SK-N-SH (cell line): ENCODE measurements around the gene DNAH14. TPM values are rescaled to one million over a fixed set of nuclear protein-coding genes. Genes with fewer than 3 reads are reported as not detected.

Experiments used
- CTCF ChIA-PET: fragments of 300-600, 350-600 bp; formaldehyde crosslinking; extraction: SDS; loops from one replicate; lab custom pipeline; 2021; lab: Yijun Ruan, JAX
- POLR2A ChIA-PET: fragments of 350-600 bp; sonication (Branson Sonifier 250); formaldehyde crosslinking; extraction: SDS; loops from one replicate; lab custom pipeline; 2020; ENCODE audit warnings: antibody characterized with exemption, inconsistent platforms; lab: Yijun Ruan, JAX
- DNase-seq: peaks from one replicate; pipeline ENCODE4 v3.0.0; 2012
- H2AFZ ChIP-seq: fragments of 200-600 bp; sonication (generic); 2 replicates; pipeline ENCODE4 v1.8.1; 2016; ENCODE audit warnings: antibody characterized with exemption, mild to moderate bottlenecking, low read depth
- H3F3A ChIP-seq: fragments of 200-600 bp; sonication (generic); replicated peaks from 2 replicates; pipeline ENCODE3; 2016; ENCODE audit warnings: antibody characterized with exemption, mild to moderate bottlenecking; ENCODE audit not compliant: insufficient read depth
- H3K27ac ChIP-seq, 2 experiments: fragments of 200-500 bp in 1 of 2; fragments of 200-600 bp in 1 of 2; sonication (Bioruptor generic) in 1 of 2; sonication (generic), shearing (Covaris generic) in 1 of 2; 2 replicates each; pipeline versions ENCODE4 v1.5.1 to v1.6.1; 2014 to 2016; ENCODE audit warnings: low read depth in 2 of 2, inconsistent platforms in 1 of 2, low read length in 1 of 2, mild to moderate bottlenecking in 1 of 2, mixed read lengths in 1 of 2
- H3K27me3 ChIP-seq: fragments of 200-600 bp; sonication (generic), shearing (Covaris generic); 2 replicates; pipeline ENCODE4 v1.6.1; 2016; ENCODE audit warnings: mixed run types; ENCODE audit not compliant: insufficient read depth
- H3K36me3 ChIP-seq, 2 experiments: fragments of 200-500 bp in 1 of 2; fragments of 200-600 bp in 1 of 2; sonication (Bioruptor generic) in 1 of 2; sonication (generic) in 1 of 2; replicated peaks in 1 of 2; 2 replicates each; pipeline versions ENCODE3 to v1.5.1; 2014 to 2016; ENCODE audit warnings: low read length in 1 of 2, mild to moderate bottlenecking in 1 of 2; ENCODE audit not compliant: insufficient read depth in 2 of 2, control insufficient read depth in 1 of 2
- H3K4me1 ChIP-seq, 2 experiments: fragments of 200-500 bp in 1 of 2; fragments of 200-600 bp in 1 of 2; sonication (Bioruptor generic) in 1 of 2; sonication (generic), shearing (Covaris generic) in 1 of 2; 2 replicates each; pipeline versions ENCODE4 v1.5.1 to v1.6.1; 2014 to 2016; ENCODE audit warnings: low read depth in 1 of 2, low read length in 1 of 2, mixed run types in 1 of 2; ENCODE audit not compliant: insufficient read depth in 2 of 2, control insufficient read depth in 1 of 2
- H3K4me2 ChIP-seq: fragments of 200-600 bp; sonication (generic), shearing (Covaris generic); 2 replicates; pipeline ENCODE4 v1.6.1; 2017; ENCODE audit warnings: mixed run types
- H3K4me3 ChIP-seq, 2 experiments: fragments of 200-500 bp in 1 of 2; fragments of 200-600 bp in 1 of 2; sonication (Bioruptor generic) in 1 of 2; sonication (generic), shearing (Covaris generic) in 1 of 2; 2 replicates each; pipeline versions ENCODE4 v1.5.1 to v1.8.1; 2014 to 2016; ENCODE audit warnings: low read depth in 2 of 2, inconsistent platforms in 1 of 2, low read length in 1 of 2, mild to moderate bottlenecking in 1 of 2, mixed read lengths in 1 of 2, moderate library complexity in 1 of 2
- H3K79me2 ChIP-seq: fragments of 200-600 bp; sonication (generic); 2 replicates; pipeline ENCODE4 v1.8.1; 2017; ENCODE audit warnings: mild to moderate bottlenecking; ENCODE audit not compliant: insufficient read depth
- H3K9ac ChIP-seq: fragments of 200-600 bp; sonication (generic); 2 replicates; pipeline ENCODE4 v1.6.1; 2017; ENCODE audit warnings: mixed run types
- H3K9me2 ChIP-seq: fragments of 200-600 bp; sonication (generic); 2 replicates; pipeline ENCODE4 v1.6.1; 2017; ENCODE audit warnings: mixed run types
- H3K9me3 ChIP-seq: fragments of 200-600 bp; sonication (generic); 2 replicates; pipeline ENCODE4 v1.6.1; 2017; ENCODE audit warnings: mixed run types, mild to moderate bottlenecking, moderate library complexity
- H4K20me1 ChIP-seq: fragments of 200-600 bp; sonication (generic); 2 replicates; pipeline ENCODE4 v1.6.1; 2017; ENCODE audit warnings: mild to moderate bottlenecking, mixed run types; ENCODE audit not compliant: insufficient read depth
- FOXJ3 ChIP-seq: sonication (generic); formaldehyde crosslinking; IDR thresholded peaks from 2 replicates; pipeline ENCODE4 v1.5.1; 2020; ENCODE audit warnings: mild to moderate bottlenecking, missing genetic modification reagents
- FOXM1 ChIP-seq: IDR thresholded peaks from 2 replicates; pipeline ENCODE4 v1.4.0; 2012; ENCODE audit warnings: low read depth, mild to moderate bottlenecking
- GATA2 ChIP-seq: sonication (generic); formaldehyde crosslinking; IDR thresholded peaks from 2 replicates; pipeline ENCODE4 v1.5.0; 2020; ENCODE audit warnings: mild to moderate bottlenecking, missing genetic modification reagents
- MAX ChIP-seq: IDR thresholded peaks from 2 replicates; pipeline ENCODE4 v1.4.0; 2012; ENCODE audit warnings: low read depth
- MXI1 ChIP-seq: IDR thresholded peaks from 2 replicates; pipeline ENCODE4 v1.6.1; 2012; ENCODE audit warnings: mild to moderate bottlenecking, low read depth, low read length, improper control_type of control experiment
- WGBS: methylation state at CpG from one replicate; pipeline ENCODE4 v1.1.6; 2017; ENCODE audit warnings: low lambda C conversion rate; 5-methylcytosine and 5-hydroxymethylcytosine counted together
- polyA plus RNA-seq, 3 experiments: library from polyadenylated mRNA; depleted of rRNA; stranded (reverse); fragments of >200 nt; gene quantifications; 2 replicates each; pipeline ENCODE4 v1.2.3, GENCODE V29; 2012

The DNAH14 gene
- polyA plus RNA-seq, 1 of the 3 experiments (the other 2 are of a cell fraction) = 8.0 TPM

GRCh38 chr1:225426395-225427234 is 497.1 kb downstream of the DNAH14 start:
- Histone ChIP-seq H3K27ac (peak overlapping the region in 1 of 2 experiments; percentile 48; a peak in 2 of 4 replicates), H3K9me3 (no peaks in the 10 kb centered on the region), H3F3A (peaks cover 20% of the 10 kb centered on the region), H3K9me2 (no peaks in the 10 kb centered on the region), H3K79me2 (peaks cover 60% of the 10 kb centered on the region), H2AFZ (no peak overlapping the region; the same call in 1 of the 2 replicates), H3K27me3 (no peaks in the 10 kb centered on the region), H3K4me1 (peaks cover 40 to 44% of the 10 kb centered on the region in 2 experiments; a peak in 3 of 4 replicates), H4K20me1 (peaks cover 13% of the 10 kb centered on the region), H3K9ac (peak overlapping the region; percentile 76), H3K4me3 (peak overlapping the region; percentile 74 to 89), H3K4me2 (peak overlapping the region; percentile 91), H3K36me3 (peaks cover 5 to 7% of the 10 kb centered on the region in 2 experiments)
- peak; percentile 52 for DNase-seq
- ChIA-PET POLR2A (no interaction called here), CTCF (interaction anchor here (1.0 to 2.8 kb wide), 3 partner anchors 28 to 108 kb away, joined by 3 to 13 read pairs (median 4); no protein-coding TSS in a partner anchor)
- 8% methylated on average over 36 of the region's 36 CpGs for WGBS
- no peak for TF ChIP-seq FOXJ3 (CRISPR knock-in tag)
- 0 out of 2 replicates have a peak, but pooled peaks have one; percentile 32 for TF ChIP-seq GATA2 (CRISPR knock-in tag)
- TF ChIP-seq MXI1 = peak; percentile 60; the same call in 1 of the 2 replicates
- peak; percentile 69 for TF ChIP-seq MAX

- Histone ChIP-seq H3K9ac (peak within 1 kb of the TSS; percentile 76), H3K36me3 (no peaks in the 10 kb centered on the region), H3K4me1 (peaks cover 40 to 44% of the 10 kb centered on the region in 2 experiments; a peak in 3 of 4 replicates), H3K79me2 (peaks cover 54% of the 10 kb centered on the region), H3F3A (peaks cover 14% of the 10 kb centered on the region), H2AFZ (peak within 1 kb of the TSS; percentile 98), H3K4me3 (peak within 1 kb of the TSS; percentile 74 to 89), H3K27me3 (no peaks in the 10 kb centered on the region), H3K27ac (peak within 1 kb of the TSS; percentile 72 to 97), H4K20me1 (peaks cover 13% of the 10 kb centered on the region), H3K4me2 (peak within 1 kb of the TSS; percentile 91), H3K9me2 (no peaks in the 10 kb centered on the region), H3K9me3 (no peaks in the 10 kb centered on the region)
- ChIA-PET POLR2A (interaction anchor here (0.6 kb wide), 1 partner anchor 22 kb away, joined by 3 read pairs; no protein-coding TSS in a partner anchor), CTCF (interaction anchor here (1.1 to 2.8 kb wide), 2 partner anchors 48 to 90 kb away, joined by 3 to 13 read pairs; no protein-coding TSS in a partner anchor)
- 0% methylated on average over 7 of the region's 94 CpGs for WGBS
- no peak for TF ChIP-seq FOXM1
- TF ChIP-seq MXI1 = peak; percentile 13; the same call in 1 of the 2 replicates
- peak; percentile 85 for DNase-seq
Measured at GRCh38 chr1:225427235-225428067, 498.0 kb downstream of the DNAH14 start, which contains the start of gene LBR. Gene LBR (minus strand): TSS chr1:225428038. CDS start chr1:225424075, 3,963 bp downstream.
